Nephron progenitor cell (in vitro differentiated cells): Measurements from ENCODE around the gene COPS8.

Source experiments
- DNase-seq: peaks from one replicate; pipeline ENCODE4 v3.0.0; 2021
- H3K27ac Mint-ChIP-seq: 2 replicates; pipeline ENCODE4 v1.8.0; 2021; ENCODE audit warnings: mild to moderate bottlenecking, moderate library complexity, mixed read lengths
- H3K27me3 Mint-ChIP-seq: 2 replicates; pipeline ENCODE4 v1.8.0; 2021; ENCODE audit warnings: mild to moderate bottlenecking, low read depth, mixed read lengths; ENCODE audit not compliant: poor library complexity
- H3K36me3 Mint-ChIP-seq: 2 replicates; pipeline ENCODE4 v1.8.0; 2021; ENCODE audit warnings: low read depth, mixed read lengths
- H3K4me1 Mint-ChIP-seq: 2 replicates; pipeline ENCODE4 v1.8.0; 2021; ENCODE audit warnings: mixed read lengths
- H3K4me3 Mint-ChIP-seq: 2 replicates; pipeline ENCODE4 v1.8.0; 2021; ENCODE audit warnings: mild to moderate bottlenecking, moderate library complexity, mixed read lengths
- H3K9me3 Mint-ChIP-seq: 2 replicates; pipeline ENCODE4 v1.8.0; 2021; ENCODE audit warnings: mild to moderate bottlenecking, moderate library complexity, mixed read lengths
- CTCF ChIP-seq: fragments of 200-600 bp; sonication (generic); IDR thresholded peaks from 2 replicates; pipeline ENCODE4 v1.5.0; 2021; ENCODE audit warnings: antibody characterized with exemption

COPS8 gene

GRCh38 chr2:237075749-237076599 lies 9.7 kb upstream of the COPS8 start:
- TF ChIP-seq CTCF, result no peak
- Mint-ChIP-seq H3K27me3 (peaks cover 2% of the 10 kb centered on the region), H3K4me3 (no peak overlapping the region), H3K4me1 (peaks cover 28% of the 10 kb centered on the region), H3K9me3 (peaks cover 3% of the 10 kb centered on the region), H3K27ac (peak overlapping the region; percentile 68), H3K36me3 (peaks cover 5% of the 10 kb centered on the region)
- DNase-seq, result no peak

- DNase-seq, result no peak
- no peak for TF ChIP-seq CTCF
- Mint-ChIP-seq H3K27me3 (peaks cover 7% of the 10 kb centered on the region), H3K9me3 (peaks cover 11% of the 10 kb centered on the region), H3K27ac (no peak overlapping the region), H3K36me3 (peaks cover 21% of the 10 kb centered on the region), H3K4me1 (peaks cover 33% of the 10 kb centered on the region), H3K4me3 (no peak overlapping the region)
Measured at GRCh38 chr2:237081596-237081995, 4.1 kb upstream of the COPS8 start.

GRCh38 chr2:237083026-237083425 lies 2.7 kb upstream of the COPS8 start:
- no peak for DNase-seq
- H3K4me1 Mint-ChIP-seq, result peaks cover 38% of the 10 kb centered on the region
- H3K36me3 Mint-ChIP-seq, result peaks cover 21% of the 10 kb centered on the region
- peaks cover 11% of the 10 kb centered on the region for H3K9me3 Mint-ChIP-seq
- peaks cover 7% of the 10 kb centered on the region for H3K27me3 Mint-ChIP-seq
- no peak for TF ChIP-seq CTCF
- H3K4me3 Mint-ChIP-seq, result peak overlapping the region; percentile 2
- no peak overlapping the region for H3K27ac Mint-ChIP-seq

GRCh38 chr2:237084444-237084843 lies 1.2 kb upstream of the COPS8 start:
- peaks cover 7% of the 10 kb centered on the region for H3K27me3 Mint-ChIP-seq
- no peak for TF ChIP-seq CTCF
- peaks cover 26% of the 10 kb centered on the region for H3K36me3 Mint-ChIP-seq
- DNase-seq, result no peak
- H3K27ac Mint-ChIP-seq, result no peak overlapping the region
- H3K9me3 Mint-ChIP-seq, result peaks cover 11% of the 10 kb centered on the region
- peak overlapping the region; percentile 100 for H3K4me3 Mint-ChIP-seq
- H3K4me1 Mint-ChIP-seq, result peaks cover 38% of the 10 kb centered on the region

- Mint-ChIP-seq H3K36me3 (peaks cover 15% of the 10 kb centered on the region), H3K27me3 (no peaks in the 10 kb centered on the region), H3K4me1 (peaks cover 12% of the 10 kb centered on the region), H3K9me3 (no peaks in the 10 kb centered on the region), H3K27ac (peak overlapping the region; percentile 64), H3K4me3 (no peak overlapping the region)
- DNase-seq, result no peak
- no peak for TF ChIP-seq CTCF
Measured at GRCh38 chr2:237090906-237091305, 5.2 kb downstream of the COPS8 start.
